ENCODE data around the gene NRGN.

- TF ChIP-seq CTCF (IDR thresholded peaks at IDR 0.05; ENCODE audit: insufficient read depth, low read length), result no peak
- no peak for TF ChIP-seq POLR2AphosphoS5 (IDR thresholded peaks at IDR 0.05; ENCODE audit: low read depth)
Measured at GRCh38 chr11:124700028-124700427, 39.7 kb upstream of the NRGN start.
